ENCODE measurements around the gene DHX35. TPM values are rescaled to one million over a fixed set of nuclear protein-coding genes. Genes with fewer than 3 reads are reported as not detected.
A peak's percentile ranks its signal among the peaks of the same experiment; 100 is the strongest.

The DHX35 gene
- polyA plus RNA-seq, 12 donors: 7.6 to 11.1 (median 8.7) TPM; not detected in 1

DNA sequence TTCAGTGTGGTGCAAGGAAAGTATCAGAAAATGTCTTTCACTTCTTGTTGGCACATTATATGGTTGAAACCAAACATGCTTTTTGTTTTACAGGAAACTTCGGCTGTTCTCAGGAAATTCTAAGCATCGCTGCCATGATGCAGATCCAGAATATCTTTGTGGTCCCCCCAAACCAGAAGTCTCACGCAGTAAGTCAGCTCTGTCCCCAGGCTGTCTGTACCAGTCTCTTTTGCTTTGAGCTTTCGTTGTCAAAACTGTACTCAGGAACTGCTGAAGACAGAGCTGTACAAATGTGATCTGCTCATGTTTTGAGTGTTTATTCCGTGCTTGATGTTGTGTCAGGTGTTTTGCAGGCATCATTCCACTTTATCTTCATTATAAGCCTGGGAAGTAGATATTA lies 59.6 kb downstream of the DHX35 start:
- no peak for DNase-seq

DNA sequence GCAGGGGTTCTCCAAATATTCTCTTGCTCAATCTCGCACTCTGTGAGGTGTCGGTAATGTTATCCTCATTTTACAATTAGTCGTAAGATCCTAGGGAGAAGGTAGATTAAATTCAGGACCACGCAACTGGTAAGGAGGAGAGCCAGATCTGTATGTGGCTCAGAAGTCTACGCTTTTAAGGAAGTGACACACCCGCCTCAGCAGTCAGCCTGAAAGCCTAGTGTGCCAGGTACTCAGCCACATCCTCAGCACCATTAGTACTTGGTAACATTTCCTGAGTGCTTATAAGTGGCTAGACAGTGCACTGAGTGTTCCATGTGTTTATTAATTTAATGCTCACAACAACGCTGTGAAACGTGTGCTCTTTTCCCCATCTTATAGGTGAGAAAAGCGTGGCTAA lies 63.7 kb downstream of the DHX35 start:
- DNase-seq: no peak

- DNase-seq: no peak
Observed at GRCh38 chr20:39029364-39029763, 67.2 kb downstream of the DHX35 start.

GRCh38 chr20:39032997-39033396 lies 70.9 kb downstream of the DHX35 start:
- DNase-seq: no peak

DNA sequence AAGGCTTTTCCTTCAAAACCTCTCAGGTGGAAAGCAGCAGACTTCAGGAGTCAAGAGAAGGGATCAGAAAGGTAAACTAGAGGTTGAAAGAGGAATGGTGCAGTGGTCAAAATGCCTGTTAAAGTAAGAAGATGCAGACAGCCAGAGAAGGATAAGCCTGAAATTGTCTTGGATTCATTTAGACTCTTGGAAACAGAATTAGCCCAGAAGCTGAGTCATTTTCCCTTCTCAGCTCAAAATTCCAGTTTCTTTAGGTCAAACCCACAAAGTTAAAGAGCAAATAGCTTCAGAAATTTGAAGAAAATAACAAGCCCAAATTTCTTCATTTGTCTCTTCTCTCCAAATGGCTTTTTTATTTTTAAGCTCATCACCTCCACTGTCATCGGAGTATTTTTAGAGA lies 73.9 kb downstream of the DHX35 start:
- DNase-seq: no peak

DNA sequence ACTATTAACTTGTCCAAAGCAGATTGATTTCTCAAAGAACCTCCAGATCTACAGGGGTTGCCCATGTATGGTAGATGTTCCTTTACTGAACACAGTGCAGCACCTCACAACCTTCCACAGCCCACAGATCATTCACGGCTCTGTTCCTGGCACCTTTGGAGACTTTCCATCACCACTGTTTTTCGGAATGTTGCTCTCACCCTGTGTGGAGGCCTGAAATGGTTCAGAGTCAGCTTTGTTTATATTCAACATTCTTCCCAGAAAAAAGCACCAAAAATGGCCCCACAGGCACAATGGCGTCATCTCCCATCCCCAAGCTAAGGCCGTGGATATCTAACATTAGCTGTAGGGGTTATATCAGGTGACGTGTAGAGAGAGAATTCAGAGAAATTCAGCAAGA lies 74.7 kb downstream of the DHX35 start:
- no peak for DNase-seq

GRCh38 chr20:39038047-39038446 lies 75.9 kb downstream of the DHX35 start:
- no peak for DNase-seq

DNA sequence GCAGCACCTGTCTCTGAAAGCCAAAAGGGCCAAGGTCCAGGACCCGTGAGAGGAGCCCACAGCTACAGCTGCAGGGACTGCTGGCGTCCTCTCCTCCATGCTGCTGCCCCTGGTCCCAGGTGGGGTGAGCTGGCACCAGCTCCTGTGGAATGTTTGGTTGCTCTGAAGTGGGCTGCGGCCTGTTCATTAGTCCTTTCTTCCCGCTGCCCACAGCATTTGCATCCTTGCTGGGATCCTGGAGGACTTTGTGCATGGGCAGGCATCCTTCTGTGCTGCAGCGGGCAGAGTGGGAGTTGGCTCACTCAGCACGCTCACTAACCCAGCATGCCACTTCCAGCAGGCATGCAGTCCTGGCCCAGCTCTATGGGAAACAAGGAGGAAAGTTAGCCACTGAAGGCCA lies 76.4 kb downstream of the DHX35 start:
- DNase-seq: no peak

- DNase-seq: no peak
Observed at GRCh38 chr20:39039261-39039660, 77.1 kb downstream of the DHX35 start.

- DNase-seq: no peak
Observed at GRCh38 chr20:39040116-39040515, 78.0 kb downstream of the DHX35 start.

DNA sequence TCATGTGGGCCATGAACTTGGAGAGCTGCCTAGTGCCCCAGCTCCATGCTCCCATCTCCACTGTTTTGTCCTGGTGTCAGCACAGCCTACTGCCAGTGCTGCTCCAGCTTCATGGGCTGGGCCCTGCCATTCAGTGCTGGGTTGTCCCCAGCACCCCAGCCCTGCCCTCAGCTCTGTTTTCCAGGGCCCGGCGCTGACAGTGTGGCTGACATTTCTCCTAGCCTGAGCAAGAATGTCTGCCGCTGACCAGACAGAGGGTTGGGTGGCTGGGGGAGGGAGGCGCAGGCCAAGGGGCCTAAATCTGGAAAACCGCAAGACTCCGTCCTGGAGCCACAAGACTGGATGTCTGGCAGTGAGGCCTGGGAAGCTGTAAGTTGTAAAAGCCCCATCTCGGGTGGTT lies 78.9 kb downstream of the DHX35 start:
- no peak for DNase-seq

- DNase-seq: no peak
Observed at GRCh38 chr20:39042279-39043150, 80.4 kb downstream of the DHX35 start.

- no peak for DNase-seq
Observed at GRCh38 chr20:39044501-39044900, 82.4 kb downstream of the DHX35 start.

DNA sequence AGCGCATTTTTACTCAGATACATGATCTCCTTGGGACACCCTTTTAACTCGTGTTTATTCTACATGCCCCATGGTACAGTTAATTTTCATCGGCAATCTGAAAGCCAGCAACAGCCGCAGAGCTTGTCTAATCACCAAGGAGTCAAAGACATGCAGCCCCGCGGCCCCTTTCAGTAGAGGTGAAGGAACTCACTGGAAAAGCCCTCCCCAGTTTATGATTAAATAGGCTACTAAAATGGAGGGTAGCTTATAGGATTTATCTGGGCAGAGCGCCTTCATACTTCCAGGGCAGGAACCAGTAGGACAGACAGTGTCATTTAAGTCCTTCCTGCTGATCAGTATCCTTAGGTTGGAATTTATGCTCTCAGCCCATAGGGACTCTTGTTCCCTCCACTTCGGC lies 83.5 kb downstream of the DHX35 start:
- DNase-seq: no peak

DNA sequence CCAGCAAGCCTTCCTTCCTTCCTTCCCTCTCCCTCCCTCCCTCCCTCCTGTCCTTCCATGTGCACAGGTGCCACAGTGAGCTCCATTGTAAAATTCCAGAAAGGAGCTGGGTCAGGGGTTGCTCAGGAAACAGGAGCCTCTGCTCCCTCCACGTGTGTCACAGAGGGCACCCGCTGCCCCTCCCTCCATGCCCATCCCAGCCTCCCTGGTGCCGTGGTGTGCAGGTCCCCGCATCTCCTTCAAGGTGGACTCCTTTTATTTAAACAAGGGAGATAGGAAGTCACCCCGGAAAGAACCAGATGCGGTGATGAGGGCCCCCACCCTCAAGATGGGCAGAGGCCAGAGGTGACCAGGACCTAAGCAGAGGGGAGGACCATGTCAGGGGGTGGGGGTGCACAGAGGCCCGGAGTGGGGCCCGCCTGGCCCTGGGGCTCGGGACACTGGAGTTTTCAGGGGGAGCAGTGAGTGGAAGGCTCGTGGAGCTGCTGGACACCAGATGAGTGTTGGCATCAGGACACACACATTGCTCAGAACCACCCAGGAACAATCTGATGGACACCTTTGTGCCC lies 85.4 kb downstream of the DHX35 start:
- no peak for DNase-seq

- peak; percentile 78 for DNase-seq
Observed at GRCh38 chr20:39048000-39048696, 86.0 kb downstream of the DHX35 start.

DNA sequence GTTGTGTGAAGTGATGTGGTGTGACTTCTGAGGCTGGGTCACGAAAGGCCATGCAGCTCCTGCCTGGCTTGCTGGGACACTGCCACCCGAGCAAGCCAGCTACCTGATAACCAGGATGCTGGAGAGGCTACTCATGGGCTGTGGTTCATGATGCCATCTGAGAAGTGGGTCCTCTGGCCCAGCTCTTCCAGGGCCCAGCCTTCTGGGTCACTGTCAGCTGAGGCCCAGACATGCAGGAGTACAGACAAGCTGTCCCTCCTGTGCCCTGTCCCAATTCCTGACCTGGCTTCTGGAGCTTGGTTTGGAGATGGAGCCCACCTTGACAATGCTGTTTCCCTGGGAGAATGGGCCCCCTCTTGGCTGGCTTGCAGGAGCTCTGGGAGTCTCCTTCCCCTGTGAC lies 87.0 kb downstream of the DHX35 start:
- no peak for DNase-seq

- peak; percentile 76 for DNase-seq
Observed at GRCh38 chr20:39049684-39050554, 87.8 kb downstream of the DHX35 start.

GRCh38 chr20:39050555-39050902 lies 88.4 kb downstream of the DHX35 start:
- DNase-seq: no peak

DNA sequence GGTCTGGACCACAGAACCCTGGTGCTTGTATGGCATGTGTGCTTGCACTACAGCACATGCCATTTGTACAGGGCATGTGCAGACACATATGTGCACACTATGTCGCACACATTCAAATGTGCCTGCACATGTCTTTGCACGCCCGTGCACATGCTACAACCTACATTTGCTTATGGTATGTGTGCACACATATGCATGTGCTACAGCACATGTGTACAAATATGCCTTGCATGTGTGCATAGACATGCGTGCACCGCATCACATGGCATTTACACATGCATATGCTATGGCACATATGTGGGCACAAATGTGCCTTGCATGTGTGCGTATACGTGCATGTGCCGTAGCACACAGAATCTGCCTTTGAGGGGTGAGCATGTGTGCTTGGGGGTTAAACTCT lies 90.5 kb downstream of the DHX35 start:
- no peak for DNase-seq

- no peak for DNase-seq
Observed at GRCh38 chr20:39057143-39057542, 95.0 kb downstream of the DHX35 start.

- no peak for DNase-seq
Observed at GRCh38 chr20:39057911-39058310, 95.8 kb downstream of the DHX35 start.

All from muscle of arm (tissue), 12 donors.